Liver (tissue), 3 donors: ENCODE measurements around the gene FNBP1.

Experiments used
- RAD21 ChIP-seq, 2 donors: IDR thresholded peaks; 2 replicates each; pipeline ENCODE4 v1.6.1; 2016; ENCODE audit warnings: antibody characterized with exemption in 2 of 2, mild to moderate bottlenecking in 2 of 2
- SP1 ChIP-seq: IDR thresholded peaks from 2 replicates; pipeline ENCODE4 v1.6.1; 2018; ENCODE audit warnings: antibody characterized with exemption, mild to moderate bottlenecking
- YY1 ChIP-seq: IDR thresholded peaks from 2 replicates; pipeline ENCODE4 v1.6.1; 2016; ENCODE audit warnings: antibody characterized with exemption, mild to moderate bottlenecking
- TF ChIP-seq, protein P1 (sequence below): fragments of 150-350 bp; IDR thresholded peaks from 2 replicates; pipeline ENCODE4 v1.5.1; 2017; ENCODE audit warnings: improper control_type of control experiment, low read depth, low read length; ENCODE audit not compliant: missing input control
- TF ChIP-seq, protein P2 (sequence below): IDR thresholded peaks from 2 replicates; pipeline ENCODE4 v1.6.1; 2016; ENCODE audit warnings: antibody characterized with exemption, mild to moderate bottlenecking
- donor health status: healthy.
- donor health status: healthy.

DNA sequence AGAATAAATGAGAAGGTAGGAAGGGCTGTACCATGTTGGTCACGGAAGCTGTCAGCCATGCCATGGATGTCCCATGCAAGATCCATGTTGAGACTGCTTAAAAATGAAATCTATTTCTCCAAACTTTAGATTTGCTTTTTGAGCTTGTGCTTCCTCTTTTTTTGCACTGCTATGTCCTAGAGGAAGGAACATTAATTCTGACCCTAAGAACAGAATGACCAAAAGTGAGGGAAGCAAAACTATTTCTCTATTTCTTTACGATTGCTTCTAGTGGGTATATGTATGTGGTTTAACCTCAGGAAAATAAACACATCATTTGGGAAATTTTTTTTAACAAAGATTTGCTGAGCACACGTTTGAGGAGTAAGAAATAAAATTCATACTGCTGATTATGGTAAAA, 123.1 kb downstream of the FNBP1 start:
- TF ChIP-seq, protein P1, sequence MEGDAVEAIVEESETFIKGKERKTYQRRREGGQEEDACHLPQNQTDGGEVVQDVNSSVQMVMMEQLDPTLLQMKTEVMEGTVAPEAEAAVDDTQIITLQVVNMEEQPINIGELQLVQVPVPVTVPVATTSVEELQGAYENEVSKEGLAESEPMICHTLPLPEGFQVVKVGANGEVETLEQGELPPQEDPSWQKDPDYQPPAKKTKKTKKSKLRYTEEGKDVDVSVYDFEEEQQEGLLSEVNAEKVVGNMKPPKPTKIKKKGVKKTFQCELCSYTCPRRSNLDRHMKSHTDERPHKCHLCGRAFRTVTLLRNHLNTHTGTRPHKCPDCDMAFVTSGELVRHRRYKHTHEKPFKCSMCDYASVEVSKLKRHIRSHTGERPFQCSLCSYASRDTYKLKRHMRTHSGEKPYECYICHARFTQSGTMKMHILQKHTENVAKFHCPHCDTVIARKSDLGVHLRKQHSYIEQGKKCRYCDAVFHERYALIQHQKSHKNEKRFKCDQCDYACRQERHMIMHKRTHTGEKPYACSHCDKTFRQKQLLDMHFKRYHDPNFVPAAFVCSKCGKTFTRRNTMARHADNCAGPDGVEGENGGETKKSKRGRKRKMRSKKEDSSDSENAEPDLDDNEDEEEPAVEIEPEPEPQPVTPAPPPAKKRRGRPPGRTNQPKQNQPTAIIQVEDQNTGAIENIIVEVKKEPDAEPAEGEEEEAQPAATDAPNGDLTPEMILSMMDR, result no peak
- no peak for TF ChIP-seq YY1
- TF ChIP-seq, protein P2, sequence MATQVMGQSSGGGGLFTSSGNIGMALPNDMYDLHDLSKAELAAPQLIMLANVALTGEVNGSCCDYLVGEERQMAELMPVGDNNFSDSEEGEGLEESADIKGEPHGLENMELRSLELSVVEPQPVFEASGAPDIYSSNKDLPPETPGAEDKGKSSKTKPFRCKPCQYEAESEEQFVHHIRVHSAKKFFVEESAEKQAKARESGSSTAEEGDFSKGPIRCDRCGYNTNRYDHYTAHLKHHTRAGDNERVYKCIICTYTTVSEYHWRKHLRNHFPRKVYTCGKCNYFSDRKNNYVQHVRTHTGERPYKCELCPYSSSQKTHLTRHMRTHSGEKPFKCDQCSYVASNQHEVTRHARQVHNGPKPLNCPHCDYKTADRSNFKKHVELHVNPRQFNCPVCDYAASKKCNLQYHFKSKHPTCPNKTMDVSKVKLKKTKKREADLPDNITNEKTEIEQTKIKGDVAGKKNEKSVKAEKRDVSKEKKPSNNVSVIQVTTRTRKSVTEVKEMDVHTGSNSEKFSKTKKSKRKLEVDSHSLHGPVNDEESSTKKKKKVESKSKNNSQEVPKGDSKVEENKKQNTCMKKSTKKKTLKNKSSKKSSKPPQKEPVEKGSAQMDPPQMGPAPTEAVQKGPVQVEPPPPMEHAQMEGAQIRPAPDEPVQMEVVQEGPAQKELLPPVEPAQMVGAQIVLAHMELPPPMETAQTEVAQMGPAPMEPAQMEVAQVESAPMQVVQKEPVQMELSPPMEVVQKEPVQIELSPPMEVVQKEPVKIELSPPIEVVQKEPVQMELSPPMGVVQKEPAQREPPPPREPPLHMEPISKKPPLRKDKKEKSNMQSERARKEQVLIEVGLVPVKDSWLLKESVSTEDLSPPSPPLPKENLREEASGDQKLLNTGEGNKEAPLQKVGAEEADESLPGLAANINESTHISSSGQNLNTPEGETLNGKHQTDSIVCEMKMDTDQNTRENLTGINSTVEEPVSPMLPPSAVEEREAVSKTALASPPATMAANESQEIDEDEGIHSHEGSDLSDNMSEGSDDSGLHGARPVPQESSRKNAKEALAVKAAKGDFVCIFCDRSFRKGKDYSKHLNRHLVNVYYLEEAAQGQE, result no peak
- TF ChIP-seq SP1, result no peak
- no peak for TF ChIP-seq RAD21 (IDR thresholded peaks at IDR 0.05)
